HepG2 (cell line): ENCODE measurements around the gene ANKLE1. TPM values are rescaled to one million over a fixed set of nuclear protein-coding genes. Genes with fewer than 3 reads are reported as not detected.

Experiments used
- ATF4 ChIP-seq, 2 experiments: fragments of 450-650 bp in 1 of 2; sonication (generic) in 1 of 2; formaldehyde crosslinking; IDR thresholded peaks; 2 replicates each; pipeline versions ENCODE4 v1.5.0 to v1.8.0; 2020 to 2022; ENCODE audit warnings: mild to moderate bottlenecking in 1 of 2, missing genetic modification reagents in 1 of 2
- CBX2 ChIP-seq, 2 experiments: fragments of 200-600 bp in 1 of 2; sonication (generic); formaldehyde crosslinking in 1 of 2; IDR thresholded peaks; 2 replicates each; pipeline versions ENCODE4 v1.7.0 to v1.8.1; 2018 to 2022; ENCODE audit warnings: low read depth in 2 of 2, low read length in 1 of 2, mild to moderate bottlenecking in 1 of 2, missing genetic modification reagents in 1 of 2
- CHD4 ChIP-seq: fragments of 200-600 bp; sonication (generic); IDR thresholded peaks from 2 replicates; pipeline ENCODE4 v1.7.0; 2017; ENCODE audit warnings: mild to moderate bottlenecking, low read length, borderline replicate concordance
- CSRNP2 ChIP-seq: sonication (generic); formaldehyde crosslinking; conservative IDR thresholded peaks from 2 replicates; pipeline ENCODE4 v1.8.0; 2022; ENCODE audit warnings: low read depth, missing genetic modification reagents
- GFI1 ChIP-seq: sonication (generic); formaldehyde crosslinking; IDR thresholded peaks from 2 replicates; pipeline ENCODE4 v1.5.0; 2020; ENCODE audit warnings: missing genetic modification reagents, mild to moderate bottlenecking, borderline replicate concordance
- HINFP ChIP-seq: sonication (generic); formaldehyde crosslinking; IDR thresholded peaks from 2 replicates; pipeline ENCODE4 v1.4.0; 2020; ENCODE audit warnings: low read depth, mild to moderate bottlenecking, missing genetic modification reagents
- HNRNPUL1 ChIP-seq: fragments of 200-400 bp; formaldehyde crosslinking; IDR thresholded peaks from 2 replicates; pipeline ENCODE4 v1.6.1; 2017; ENCODE audit warnings: low read depth, mild to moderate bottlenecking, low read length, moderate library complexity
- KAT7 ChIP-seq: IDR thresholded peaks from 2 replicates; pipeline ENCODE4 v1.6.1; 2018; ENCODE audit warnings: borderline replicate concordance, missing compliant biosample characterization
- KDM1A ChIP-seq: IDR thresholded peaks from 2 replicates; pipeline ENCODE4 v1.6.1; 2016; ENCODE audit warnings: missing compliant biosample characterization
- KMT2B ChIP-seq: IDR thresholded peaks from 2 replicates; pipeline ENCODE4 v1.6.1; 2016; ENCODE audit warnings: missing genetic modification reagents, missing compliant biosample characterization
- MIXL1 ChIP-seq: IDR thresholded peaks from 2 replicates; pipeline ENCODE4 v1.6.1; 2016
- ONECUT2 ChIP-seq: sonication (generic); formaldehyde crosslinking; IDR thresholded peaks from 2 replicates; pipeline ENCODE4 v1.4.0; 2020; ENCODE audit warnings: missing genetic modification reagents
- SMC3 ChIP-seq: IDR thresholded peaks from 2 replicates; pipeline ENCODE4 v1.6.1; 2011; ENCODE audit warnings: low read length, improper control_type of control experiment
- SOX13 ChIP-seq, 3 experiments: fragments of 450-650 bp in 1 of 3; sonication (generic) in 1 of 3; formaldehyde crosslinking in 1 of 3; IDR thresholded peaks in 2 of 3; conservative IDR thresholded peaks in 1 of 3; 2 replicates each; pipeline versions ENCODE4 v1.5.0 to v1.6.1; 2016 to 2020; ENCODE audit warnings: antibody characterized with exemption in 1 of 3, mild to moderate bottlenecking in 1 of 3, missing compliant biosample characterization in 1 of 3, missing genetic modification reagents in 1 of 3, moderate library complexity in 1 of 3
- SP4 ChIP-seq: sonication (generic); formaldehyde crosslinking; IDR thresholded peaks from 2 replicates; pipeline ENCODE4 v1.8.1; 2023; ENCODE audit warnings: mild to moderate bottlenecking, missing genetic modification reagents
- TFAP4 ChIP-seq: sonication (generic); IDR thresholded peaks from 2 replicates; pipeline ENCODE4 v1.6.1; 2016; ENCODE audit warnings: low read depth, borderline replicate concordance
- TGIF2 ChIP-seq: IDR thresholded peaks from 2 replicates; pipeline ENCODE4 v1.6.1; 2016; ENCODE audit warnings: control low read depth, missing compliant biosample characterization
- ZNF296 ChIP-seq: sonication (generic); formaldehyde crosslinking; conservative IDR thresholded peaks from 2 replicates; pipeline ENCODE4 v1.5.0; 2020; ENCODE audit warnings: mild to moderate bottlenecking, missing genetic modification reagents
- ZNF343 ChIP-seq: sonication (generic); formaldehyde crosslinking; IDR thresholded peaks from 2 replicates; pipeline ENCODE4 v1.4.0; 2020; ENCODE audit warnings: mild to moderate bottlenecking, missing genetic modification reagents
- ZNF556 ChIP-seq: sonication (generic); formaldehyde crosslinking; IDR thresholded peaks from 2 replicates; pipeline ENCODE4 v1.4.0; 2020; ENCODE audit warnings: mild to moderate bottlenecking, missing genetic modification reagents, borderline replicate concordance
- ZNF564 ChIP-seq: sonication (generic); formaldehyde crosslinking; IDR thresholded peaks from 2 replicates; pipeline ENCODE4 v1.8.1; 2023; ENCODE audit warnings: mild to moderate bottlenecking, missing genetic modification reagents
- ZNF572 ChIP-seq: sonication (generic); formaldehyde crosslinking; IDR thresholded peaks from 2 replicates; pipeline ENCODE4 v1.5.1; 2020; ENCODE audit warnings: mild to moderate bottlenecking, missing genetic modification reagents
- ZNF607 ChIP-seq: sonication (generic); formaldehyde crosslinking; IDR thresholded peaks from 2 replicates; pipeline ENCODE4 v1.5.1; 2020; ENCODE audit warnings: missing genetic modification reagents, mild to moderate bottlenecking, borderline replicate concordance
- ZNF619 ChIP-seq: sonication (generic); formaldehyde crosslinking; IDR thresholded peaks from 2 replicates; pipeline ENCODE4 v1.4.0; 2020; ENCODE audit warnings: mild to moderate bottlenecking, missing genetic modification reagents
- ZNF713 ChIP-seq: sonication (generic); formaldehyde crosslinking; IDR thresholded peaks from 2 replicates; pipeline ENCODE4 v1.4.0; 2020; ENCODE audit warnings: mild to moderate bottlenecking, missing genetic modification reagents
- ZNF75D ChIP-seq: sonication (generic); formaldehyde crosslinking; IDR thresholded peaks from 2 replicates; pipeline ENCODE4 v1.8.1; 2023; ENCODE audit warnings: missing genetic modification reagents, mild to moderate bottlenecking, borderline replicate concordance
- polyA plus RNA-seq, 8 experiments: library from polyadenylated mRNA; depleted of rRNA in 3 of 8; stranded (reverse) in 7 of 8; unstranded in 1 of 8; fragments of >200 nt; fragmentation: Illumina TruSeq in 4 of 8; extraction: Trizol in 4 of 8; gene quantifications; 2 replicates each; pipeline versions ENCODE4 v1.2.1 to v1.2.3, GENCODE V29; 2011 to 2016; ENCODE audit warnings: low read depth in 4 of 8, missing spikeins in 1 of 8, mixed read lengths in 1 of 8; ENCODE audit not compliant: insufficient read depth in 1 of 8
- total RNA-seq, 5 experiments: library from RNA; depleted of rRNA; stranded (reverse); fragments of >200 nt; fragmentation: Illumina TruSeq; extraction: Trizol; gene quantifications; 2 replicates each; pipeline ENCODE4 v1.2.3, GENCODE V29; 2016; ENCODE audit warnings: low read depth in 1 of 5

ANKLE1 gene
- total and polyA plus RNA-seq, 2 of the 13 experiments (the other 11 are each of a cell fraction or from before 2014, with no cell fraction given), result 0.69 to 1.5 TPM

- peak; percentile 99 for TF ChIP-seq SP4 (CRISPR knock-in tag)
- TF ChIP-seq HINFP (CRISPR knock-in tag), result no peak
- no peak for TF ChIP-seq SMC3
- peak; percentile 73; the same call in 1 of the 2 replicates for TF ChIP-seq CHD4
- TF ChIP-seq ZNF607 (CRISPR knock-in tag), result peak; percentile 54
- TF ChIP-seq ZNF564 (CRISPR knock-in tag), result no peak
- TF ChIP-seq MIXL1 (CRISPR knock-in tag), result no peak
- TF ChIP-seq KAT7 (CRISPR knock-in tag), result no peak
- no peak for TF ChIP-seq ZNF343
- no peak for TF ChIP-seq ZNF619 (CRISPR knock-in tag)
- TF ChIP-seq ZNF75D (CRISPR knock-in tag), result no peak
- no peak for TF ChIP-seq ZNF713 (CRISPR knock-in tag)
- no peak for TF ChIP-seq ZNF296 (CRISPR knock-in tag)
- TF ChIP-seq CSRNP2 (CRISPR knock-in tag), result no peak
- TF ChIP-seq CBX2 (IDR thresholded peaks at IDR 0.05; ENCODE audit: low read depth, low read length), result no peak
- TF ChIP-seq CBX2 (CRISPR knock-in tag; IDR thresholded peaks at IDR 0.05; ENCODE audit: low read depth), result no peak
- no peak for TF ChIP-seq ZNF572
- TF ChIP-seq ONECUT2 (CRISPR knock-in tag), result no peak
- no peak for TF ChIP-seq GFI1 (CRISPR knock-in tag)
- TF ChIP-seq KMT2B (CRISPR knock-in tag), result no peak; the same call in 1 of the 2 replicates
- TF ChIP-seq ZNF556 (CRISPR knock-in tag), result no peak
- TF ChIP-seq TFAP4, result peak; percentile 53; the same call in 1 of the 2 replicates
- TF ChIP-seq TGIF2 (CRISPR knock-in tag), result no peak
- TF ChIP-seq ATF4 (CRISPR knock-in tag; IDR thresholded peaks at IDR 0.05), result no peak
- no peak for TF ChIP-seq KDM1A (CRISPR knock-in tag)
- 0 out of 2 replicates have a peak, but pooled peaks have one; percentile 32 for TF ChIP-seq HNRNPUL1
- TF ChIP-seq SOX13 (IDR thresholded peaks at IDR 0.05), result no peak
- 0 out of 4 replicates have a peak, but pooled peaks of 1 of the 2 experiments have one; percentile 14 for TF ChIP-seq SOX13 (CRISPR knock-in tag; conservative IDR thresholded peaks at IDR 0.05 in 1 of 2, IDR thresholded peaks at IDR 0.05 in 1 of 2)
These were observed 21.7 kb downstream of the ANKLE1 start, which contains the start of gene ABHD8 (continued) for GRCh38 chr19:17303167-17303939.
